HepG2 (cell line): ENCODE data around the gene NOSIP. TPM values are rescaled to one million over a fixed set of nuclear protein-coding genes. Genes with fewer than 3 reads are reported as not detected.

Experiments used
- DPF2 ChIP-seq: sonication (generic); formaldehyde crosslinking; IDR thresholded peaks from 2 replicates; pipeline ENCODE4 v1.4.0; 2020; ENCODE audit warnings: mild to moderate bottlenecking, low read depth, missing genetic modification reagents, borderline replicate concordance
- IRF9 ChIP-seq: sonication (generic); formaldehyde crosslinking; IDR thresholded peaks from 2 replicates; pipeline ENCODE4 v1.8.0; 2022; ENCODE audit warnings: missing genetic modification reagents, mild to moderate bottlenecking, borderline replicate concordance
- LRRFIP1 ChIP-seq: sonication (generic); formaldehyde crosslinking; conservative IDR thresholded peaks from 2 replicates; pipeline ENCODE4 v1.4.0; 2020; ENCODE audit warnings: missing genetic modification reagents
- NFYC ChIP-seq: IDR thresholded peaks from 2 replicates; pipeline ENCODE4 v1.6.1; 2016; ENCODE audit warnings: missing genetic modification reagents, missing compliant biosample characterization
- PHF8 ChIP-seq: sonication (generic); formaldehyde crosslinking; IDR thresholded peaks from 2 replicates; pipeline ENCODE4 v1.5.0; 2020; ENCODE audit warnings: missing genetic modification reagents
- PLRG1 ChIP-seq: fragments of 450-650 bp; conservative IDR thresholded peaks from 2 replicates; pipeline ENCODE4 v1.6.1; 2016
- RARG ChIP-seq: sonication (generic); formaldehyde crosslinking; IDR thresholded peaks from 2 replicates; pipeline ENCODE4 v1.4.0; 2020; ENCODE audit warnings: low read depth, mild to moderate bottlenecking, missing genetic modification reagents
- RBFOX2 ChIP-seq: fragments of 200-400 bp; formaldehyde crosslinking; IDR thresholded peaks from 2 replicates; pipeline ENCODE4 v1.6.1; 2017; ENCODE audit warnings: low read depth, mild to moderate bottlenecking, low read length
- REST ChIP-seq, 2 experiments: IDR thresholded peaks; 2 replicates each; pipeline ENCODE4 v1.6.1; 2011 to 2012; ENCODE audit warnings: low read length in 2 of 2, borderline replicate concordance in 1 of 2, low read depth in 1 of 2, mild to moderate bottlenecking in 1 of 2, moderate library complexity in 1 of 2
- RXRA ChIP-seq: sonication (generic); formaldehyde crosslinking; IDR thresholded peaks from 2 replicates; pipeline ENCODE4 v1.5.1; 2020; ENCODE audit warnings: missing genetic modification reagents
- TIGD3 ChIP-seq: sonication (generic); formaldehyde crosslinking; IDR thresholded peaks from 2 replicates; pipeline ENCODE4 v1.5.1; 2020; ENCODE audit warnings: mild to moderate bottlenecking, missing genetic modification reagents, borderline replicate concordance
- ZBTB49 ChIP-seq: sonication (generic); formaldehyde crosslinking; IDR thresholded peaks from 2 replicates; pipeline ENCODE4 v1.4.0; 2020; ENCODE audit warnings: missing genetic modification reagents, borderline replicate concordance
- ZNF12 ChIP-seq: sonication (generic); formaldehyde crosslinking; IDR thresholded peaks from 2 replicates; pipeline ENCODE4 v1.5.0; 2020; ENCODE audit warnings: missing genetic modification reagents
- ZNF44 ChIP-seq: sonication (generic); formaldehyde crosslinking; IDR thresholded peaks from 2 replicates; pipeline ENCODE4 v1.5.1; 2020; ENCODE audit warnings: mild to moderate bottlenecking, missing genetic modification reagents
- ZNF543 ChIP-seq: sonication (generic); formaldehyde crosslinking; IDR thresholded peaks from 2 replicates; pipeline ENCODE4 v1.4.0; 2020; ENCODE audit warnings: mild to moderate bottlenecking, missing genetic modification reagents
- polyA plus RNA-seq, 8 experiments: library from polyadenylated mRNA; depleted of rRNA in 3 of 8; stranded (reverse) in 7 of 8; unstranded in 1 of 8; fragments of >200 nt; fragmentation: Illumina TruSeq in 4 of 8; extraction: Trizol in 4 of 8; gene quantifications; 2 replicates each; pipeline versions ENCODE4 v1.2.1 to v1.2.3, GENCODE V29; 2011 to 2016; ENCODE audit warnings: low read depth in 4 of 8, missing spikeins in 1 of 8, mixed read lengths in 1 of 8; ENCODE audit not compliant: insufficient read depth in 1 of 8
- total RNA-seq, 5 experiments: library from RNA; depleted of rRNA; stranded (reverse); fragments of >200 nt; fragmentation: Illumina TruSeq; extraction: Trizol; gene quantifications; 2 replicates each; pipeline ENCODE4 v1.2.3, GENCODE V29; 2016; ENCODE audit warnings: low read depth in 1 of 5

NOSIP gene
- total and polyA plus RNA-seq, 2 of the 13 experiments (the other 11 are each of a cell fraction or from before 2014, with no cell fraction given), result 54.3 to 78.0 TPM

- no peak for TF ChIP-seq DPF2 (CRISPR knock-in tag)
- TF ChIP-seq ZBTB49, result no peak
- no peak for TF ChIP-seq ZNF12 (CRISPR knock-in tag)
- TF ChIP-seq REST (IDR thresholded peaks at IDR 0.05; ENCODE audit: borderline replicate concordance in 1 of 2, low read depth in 1 of 2, low read length in 2 of 2), result no peak
- TF ChIP-seq NFYC, result no peak
- no peak for TF ChIP-seq RBFOX2
- no peak for TF ChIP-seq ZNF543 (CRISPR knock-in tag)
- 0 out of 2 replicates have a peak, but pooled peaks have one; percentile 23 for TF ChIP-seq PHF8 (CRISPR knock-in tag)
- no peak for TF ChIP-seq PLRG1
- no peak for TF ChIP-seq RARG
- TF ChIP-seq TIGD3 (CRISPR knock-in tag), result no peak
- TF ChIP-seq RXRA (CRISPR knock-in tag), result no peak
- no peak for TF ChIP-seq LRRFIP1 (CRISPR knock-in tag)
- TF ChIP-seq IRF9 (CRISPR knock-in tag), result no peak
- no peak for TF ChIP-seq ZNF44 (CRISPR knock-in tag)
Observed at GRCh38 chr19:49506575-49507105, 73.7 kb downstream of the NOSIP start (continued).
